ENCODE measurements around the gene LRRC53.

LRRC53 gene

DNA sequence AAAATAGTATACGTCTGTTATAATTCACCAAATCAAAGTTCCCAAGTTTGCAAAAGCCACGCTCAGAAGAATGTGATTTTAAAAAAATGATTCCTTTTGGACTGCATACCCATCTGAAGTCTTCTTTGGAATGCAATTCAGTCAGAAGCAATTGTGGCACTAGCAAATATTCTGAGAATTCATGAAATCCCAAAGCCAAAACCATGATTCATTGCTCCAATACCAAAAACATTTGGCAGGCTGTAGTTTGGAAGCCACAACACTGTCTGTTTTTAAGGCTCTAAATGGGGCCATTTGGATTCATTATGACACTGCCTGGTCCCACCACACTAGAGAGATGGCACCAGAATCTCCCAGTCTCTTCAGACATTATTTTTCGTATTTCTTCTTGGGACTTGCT lies 21.8 kb upstream of the LRRC53 start:
- Histone ChIP-seq H3K9ac (ENCODE audit: low read length) (no peak overlapping the region), H3K4me1 (ENCODE audit: control insufficient read depth, low read depth, low read length) (no peaks in the 10 kb centered on the region), H4K5ac (ENCODE audit: low read length) (no peak overlapping the region), H3K79me2 (ENCODE audit: control insufficient read depth, insufficient read depth, low read length) (no peaks in the 10 kb centered on the region), H3K27me3 (ENCODE audit: insufficient read depth, low read length, poor library complexity) (no peaks in the 10 kb centered on the region), H3K4me2 (ENCODE audit: low read length) (no peak overlapping the region), H3K4me3 (ENCODE audit: low read length) (no peak overlapping the region), H2BK15ac (replicated peaks; ENCODE audit: low read depth) (no peak overlapping the region), H3K36me3 (ENCODE audit: control insufficient read depth, insufficient read depth, low read length) (no peaks in the 10 kb centered on the region), H3K18ac (ENCODE audit: low read length) (no peak overlapping the region), H3K27ac (ENCODE audit: low read depth, low read length) (no peak overlapping the region), H2AK5ac (ENCODE audit: low read length) (no peak overlapping the region), H4K8ac (ENCODE audit: low read depth, low read length) (no peak overlapping the region), H3K23ac (ENCODE audit: low read length) (no peak overlapping the region), H2BK5ac (ENCODE audit: low read length) (no peak overlapping the region), H3K4ac (ENCODE audit: low read depth, low read length) (no peak overlapping the region), H3K56ac (ENCODE audit: low read length) (no peak overlapping the region), H2BK120ac (ENCODE audit: low read depth, low read length) (no peak overlapping the region), H3K79me1 (ENCODE audit: low read length) (no peaks in the 10 kb centered on the region)
- DNase-seq: no peak
- no CpG with 5 or more reads among the region's 3 CpGs for WGBS (ENCODE audit: extremely low coverage, insufficient coverage, low lambda C conversion rate)

GRCh38 chr1:74531796-74532195 lies 19.4 kb upstream of the LRRC53 start:
- Histone ChIP-seq H2AK5ac (ENCODE audit: low read length) (no peak overlapping the region), H3K27me3 (ENCODE audit: insufficient read depth, low read length, poor library complexity) (no peaks in the 10 kb centered on the region), H4K8ac (ENCODE audit: low read depth, low read length) (no peak overlapping the region), H3K79me1 (ENCODE audit: low read length) (no peaks in the 10 kb centered on the region), H3K4me1 (ENCODE audit: control insufficient read depth, low read depth, low read length) (no peaks in the 10 kb centered on the region), H4K5ac (ENCODE audit: low read length) (no peak overlapping the region), H3K27ac (ENCODE audit: low read depth, low read length) (no peak overlapping the region), H3K9ac (ENCODE audit: low read length) (no peak overlapping the region), H3K23ac (ENCODE audit: low read length) (no peak overlapping the region), H3K79me2 (ENCODE audit: control insufficient read depth, insufficient read depth, low read length) (no peaks in the 10 kb centered on the region), H3K4me2 (ENCODE audit: low read length) (no peak overlapping the region), H2BK15ac (replicated peaks; ENCODE audit: low read depth) (no peak overlapping the region), H3K4me3 (ENCODE audit: low read length) (no peak overlapping the region), H3K36me3 (ENCODE audit: control insufficient read depth, insufficient read depth, low read length) (no peaks in the 10 kb centered on the region), H2BK5ac (ENCODE audit: low read length) (no peak overlapping the region), H2BK120ac (ENCODE audit: low read depth, low read length) (no peak overlapping the region), H3K4ac (ENCODE audit: low read depth, low read length) (no peak overlapping the region), H3K56ac (ENCODE audit: low read length) (no peak overlapping the region), H3K18ac (ENCODE audit: low read length) (no peak overlapping the region)
- no CpG with 5 or more reads among the region's 1 CpG for WGBS (ENCODE audit: extremely low coverage, insufficient coverage, low lambda C conversion rate)
- DNase-seq: no peak

- no peak overlapping the region for H3K23ac ChIP-seq (ENCODE audit: low read length)
- H3K79me2 ChIP-seq (ENCODE audit: control insufficient read depth, insufficient read depth, low read length): no peaks in the 10 kb centered on the region
- H4K5ac ChIP-seq (ENCODE audit: low read length): no peak overlapping the region
- H3K36me3 ChIP-seq (ENCODE audit: control insufficient read depth, insufficient read depth, low read length): no peaks in the 10 kb centered on the region
- no peak for DNase-seq
- H3K4ac ChIP-seq (ENCODE audit: low read depth, low read length): no peak overlapping the region
- no peak overlapping the region for H2BK120ac ChIP-seq (ENCODE audit: low read depth, low read length)
- no peak overlapping the region for H2AK5ac ChIP-seq (ENCODE audit: low read length)
- no peak overlapping the region for H3K4me2 ChIP-seq (ENCODE audit: low read length)
- H3K56ac ChIP-seq (ENCODE audit: low read length): no peak overlapping the region
- H3K18ac ChIP-seq (ENCODE audit: low read length): no peak overlapping the region
- H3K27ac ChIP-seq (ENCODE audit: low read depth, low read length): no peak overlapping the region
- H2BK5ac ChIP-seq (ENCODE audit: low read length): no peak overlapping the region
- no peak overlapping the region for H2BK15ac ChIP-seq (replicated peaks; ENCODE audit: low read depth)
- no peak overlapping the region for H4K8ac ChIP-seq (ENCODE audit: low read depth, low read length)
- H3K79me1 ChIP-seq (ENCODE audit: low read length): no peaks in the 10 kb centered on the region
- H3K27me3 ChIP-seq (ENCODE audit: insufficient read depth, low read length, poor library complexity): no peaks in the 10 kb centered on the region
- H3K9ac ChIP-seq (ENCODE audit: low read length): no peak overlapping the region
- no peak overlapping the region for H3K4me3 ChIP-seq (ENCODE audit: low read length)
- H3K4me1 ChIP-seq (ENCODE audit: control insufficient read depth, low read depth, low read length): no peaks in the 10 kb centered on the region
Observed at GRCh38 chr1:74530892-74531291, 18.5 kb upstream of the LRRC53 start.

- DNase-seq: no peak
- H4K8ac ChIP-seq (ENCODE audit: low read depth, low read length): no peak overlapping the region
- no peak overlapping the region for H3K9ac ChIP-seq (ENCODE audit: low read length)
- no peak overlapping the region for H2AK5ac ChIP-seq (ENCODE audit: low read length)
- no peak overlapping the region for H3K56ac ChIP-seq (ENCODE audit: low read length)
- H3K79me1 ChIP-seq (ENCODE audit: low read length): no peaks in the 10 kb centered on the region
- no peaks in the 10 kb centered on the region for H3K79me2 ChIP-seq (ENCODE audit: control insufficient read depth, insufficient read depth, low read length)
- H3K4ac ChIP-seq (ENCODE audit: low read depth, low read length): no peak overlapping the region
- no peaks in the 10 kb centered on the region for H3K4me1 ChIP-seq (ENCODE audit: control insufficient read depth, low read depth, low read length)
- H2BK120ac ChIP-seq (ENCODE audit: low read depth, low read length): no peak overlapping the region
- no peaks in the 10 kb centered on the region for H3K36me3 ChIP-seq (ENCODE audit: control insufficient read depth, insufficient read depth, low read length)
- no peak overlapping the region for H4K5ac ChIP-seq (ENCODE audit: low read length)
- H3K18ac ChIP-seq (ENCODE audit: low read length): no peak overlapping the region
- no peak overlapping the region for H2BK15ac ChIP-seq (replicated peaks; ENCODE audit: low read depth)
- H3K4me2 ChIP-seq (ENCODE audit: low read length): no peak overlapping the region
- H2BK5ac ChIP-seq (ENCODE audit: low read length): no peak overlapping the region
- no peak overlapping the region for H3K4me3 ChIP-seq (ENCODE audit: low read length)
- no CpG with 5 or more reads among the region's 4 CpGs for WGBS (ENCODE audit: extremely low coverage, insufficient coverage, low lambda C conversion rate)
- H3K23ac ChIP-seq (ENCODE audit: low read length): no peak overlapping the region
- H3K27ac ChIP-seq (ENCODE audit: low read depth, low read length): no peak overlapping the region
- no peaks in the 10 kb centered on the region for H3K27me3 ChIP-seq (ENCODE audit: insufficient read depth, low read length, poor library complexity)
Observed at GRCh38 chr1:74528123-74528522, 15.7 kb upstream of the LRRC53 start.

DNA sequence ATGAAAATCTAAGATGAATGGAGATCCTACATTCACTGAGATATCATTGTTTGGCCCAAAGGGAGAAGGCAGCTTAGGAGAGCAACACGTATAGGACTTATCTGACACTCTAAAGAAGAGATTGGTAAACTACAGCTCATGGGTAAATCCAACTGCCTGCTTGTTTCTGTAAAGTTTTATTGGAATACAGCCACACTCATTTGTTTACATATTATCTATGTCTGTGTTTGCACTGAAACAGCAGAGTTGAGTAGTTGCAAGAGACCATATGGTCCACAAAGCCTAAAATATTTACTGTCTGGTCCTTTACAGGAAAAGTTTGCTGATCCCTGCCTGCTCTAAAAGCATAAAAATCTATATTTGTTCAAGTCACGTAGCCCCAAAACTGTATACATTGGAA lies 14.3 kb upstream of the LRRC53 start:
- H2BK15ac ChIP-seq (replicated peaks; ENCODE audit: low read depth): no peak overlapping the region
- H3K56ac ChIP-seq (ENCODE audit: low read length): no peak overlapping the region
- H4K5ac ChIP-seq (ENCODE audit: low read length): no peak overlapping the region
- no peak overlapping the region for H3K18ac ChIP-seq (ENCODE audit: low read length)
- no peak overlapping the region for H2BK5ac ChIP-seq (ENCODE audit: low read length)
- no CpG with 5 or more reads among the region's 2 CpGs for WGBS (ENCODE audit: extremely low coverage, insufficient coverage, low lambda C conversion rate)
- H3K27ac ChIP-seq (ENCODE audit: low read depth, low read length): no peak overlapping the region
- no peaks in the 10 kb centered on the region for H3K27me3 ChIP-seq (ENCODE audit: insufficient read depth, low read length, poor library complexity)
- H3K23ac ChIP-seq (ENCODE audit: low read length): no peak overlapping the region
- no peak overlapping the region for H3K9ac ChIP-seq (ENCODE audit: low read length)
- no peak overlapping the region for H2AK5ac ChIP-seq (ENCODE audit: low read length)
- no peak overlapping the region for H2BK120ac ChIP-seq (ENCODE audit: low read depth, low read length)
- no peak overlapping the region for H3K4me2 ChIP-seq (ENCODE audit: low read length)
- H3K4me3 ChIP-seq (ENCODE audit: low read length): no peak overlapping the region
- no peak overlapping the region for H3K4ac ChIP-seq (ENCODE audit: low read depth, low read length)
- H3K4me1 ChIP-seq (ENCODE audit: control insufficient read depth, low read depth, low read length): no peaks in the 10 kb centered on the region
- DNase-seq: no peak
- H3K36me3 ChIP-seq (ENCODE audit: control insufficient read depth, insufficient read depth, low read length): no peaks in the 10 kb centered on the region
- H3K79me2 ChIP-seq (ENCODE audit: control insufficient read depth, insufficient read depth, low read length): no peaks in the 10 kb centered on the region
- H3K79me1 ChIP-seq (ENCODE audit: low read length): no peaks in the 10 kb centered on the region
- H4K8ac ChIP-seq (ENCODE audit: low read depth, low read length): no peak overlapping the region

DNA sequence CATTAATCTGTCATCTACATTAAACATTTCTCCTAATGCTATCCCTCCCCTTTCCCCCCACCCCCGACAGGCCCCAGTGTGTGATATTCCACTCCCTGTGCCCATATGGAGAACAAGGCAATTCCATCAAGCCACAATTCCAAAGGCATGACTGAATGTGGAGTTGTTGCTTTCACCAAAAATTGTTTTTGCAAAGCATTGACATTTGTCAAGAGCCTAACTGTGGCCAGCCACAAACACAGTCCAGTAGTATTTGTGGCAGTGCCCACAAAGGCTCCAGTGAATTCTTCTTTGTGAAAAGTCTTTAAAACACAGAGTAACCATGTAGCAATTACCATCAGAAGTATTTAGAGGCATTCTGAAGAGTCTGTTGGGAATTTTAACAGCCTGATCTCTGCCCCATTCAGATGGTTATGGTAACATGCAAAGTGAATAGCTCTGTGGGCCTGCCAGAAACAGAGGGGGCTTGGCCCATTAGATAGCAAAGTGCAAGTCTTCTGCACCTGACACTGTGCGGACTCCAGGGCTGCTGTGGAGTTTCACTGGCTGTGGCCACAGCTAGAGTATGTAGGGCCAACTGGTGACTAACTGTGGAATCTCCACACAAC lies 11.6 kb upstream of the LRRC53 start:
- no peak overlapping the region for H2BK120ac ChIP-seq (ENCODE audit: low read depth, low read length)
- no peak overlapping the region for H3K18ac ChIP-seq (ENCODE audit: low read length)
- no peak overlapping the region for H2AK5ac ChIP-seq (ENCODE audit: low read length)
- H3K79me1 ChIP-seq (ENCODE audit: low read length): no peaks in the 10 kb centered on the region
- H2BK5ac ChIP-seq (ENCODE audit: low read length): no peak overlapping the region
- no peak overlapping the region for H3K23ac ChIP-seq (ENCODE audit: low read length)
- no peak overlapping the region for H4K8ac ChIP-seq (ENCODE audit: low read depth, low read length)
- H3K9ac ChIP-seq (ENCODE audit: low read length): no peak overlapping the region
- no peak overlapping the region for H2BK15ac ChIP-seq (replicated peaks; ENCODE audit: low read depth)
- no peaks in the 10 kb centered on the region for H3K27me3 ChIP-seq (ENCODE audit: insufficient read depth, low read length, poor library complexity)
- H3K4me3 ChIP-seq (ENCODE audit: low read length): no peak overlapping the region
- no peak overlapping the region for H3K4ac ChIP-seq (ENCODE audit: low read depth, low read length)
- H3K56ac ChIP-seq (ENCODE audit: low read length): no peak overlapping the region
- no peaks in the 10 kb centered on the region for H3K4me1 ChIP-seq (ENCODE audit: control insufficient read depth, low read depth, low read length)
- H3K36me3 ChIP-seq (ENCODE audit: control insufficient read depth, insufficient read depth, low read length): no peaks in the 10 kb centered on the region
- no peak overlapping the region for H3K27ac ChIP-seq (ENCODE audit: low read depth, low read length)
- no peak overlapping the region for H3K4me2 ChIP-seq (ENCODE audit: low read length)
- H4K5ac ChIP-seq (ENCODE audit: low read length): no peak overlapping the region
- H3K79me2 ChIP-seq (ENCODE audit: control insufficient read depth, insufficient read depth, low read length): no peaks in the 10 kb centered on the region
- WGBS (ENCODE audit: extremely low coverage, insufficient coverage, low lambda C conversion rate): no CpG with 5 or more reads among the region's 2 CpGs
- DNase-seq: no peak

All from mesendoderm (in vitro differentiated cells).